Suppressor macrophage treated with lipopolysaccharide for 4 hours (primary cell): ENCODE measurements around the gene RHBDF2.
A peak's percentile ranks its signal among the peaks of the same experiment; 100 is the strongest.
"Not testable (repeated sequence)": the region's sequence is repeated elsewhere in the genome, so short reads cannot be mapped to it uniquely, and the experiment has no call there.

ENCODE experiments used
- DNase-seq: peaks from one replicate; pipeline ENCODE4 v3.0.0-alpha.2; 2020

Gene RHBDF2

GRCh38 chr17:76537578-76538280 is 36.5 kb upstream of the RHBDF2 start, which contains the start of gene CYGB:
Gene CYGB (minus strand): TSS chr17:76537709. CDS start chr17:76537542, 167 bp downstream.
- DNase-seq, result no peak

- no peak for DNase-seq
These were observed 36.0 kb upstream of the RHBDF2 start for GRCh38 chr17:76537288-76537577.

- no peak for DNase-seq
These were observed 35.5 kb upstream of the RHBDF2 start for GRCh38 chr17:76536511-76537287.

- DNase-seq, result no peak
These were observed 34.7 kb upstream of the RHBDF2 start for GRCh38 chr17:76535788-76536510.

- DNase-seq, result no peak
These were observed 33.9 kb upstream of the RHBDF2 start for GRCh38 chr17:76534831-76535732.

- not testable (repeated sequence) for DNase-seq
These were observed 32.6 kb upstream of the RHBDF2 start for GRCh38 chr17:76533640-76534359.

GRCh38 chr17:76532072-76532651 is 30.9 kb upstream of the RHBDF2 start:
- DNase-seq, result no peak

GRCh38 chr17:76531486-76532038 is 30.3 kb upstream of the RHBDF2 start:
- no peak for DNase-seq

GRCh38 chr17:76530811-76531485 is 29.7 kb upstream of the RHBDF2 start:
- no peak for DNase-seq

- no peak for DNase-seq
These were observed 29.0 kb upstream of the RHBDF2 start for GRCh38 chr17:76530095-76530723.

- DNase-seq, result peak; percentile 82
These were observed 28.2 kb upstream of the RHBDF2 start for GRCh38 chr17:76529224-76530094.

- DNase-seq, result no peak
These were observed 27.5 kb upstream of the RHBDF2 start for GRCh38 chr17:76528528-76529223.

GRCh38 chr17:76528156-76528527 is 26.9 kb upstream of the RHBDF2 start:
- no peak for DNase-seq

- DNase-seq, result peak; percentile 51
These were observed 26.3 kb upstream of the RHBDF2 start for GRCh38 chr17:76527430-76528111.

GRCh38 chr17:76527016-76527415 is 25.8 kb upstream of the RHBDF2 start:
- not testable (repeated sequence) for DNase-seq

GRCh38 chr17:76525513-76525833 is 24.2 kb upstream of the RHBDF2 start:
- not testable (repeated sequence) for DNase-seq

GRCh38 chr17:76524598-76525512 is 23.6 kb upstream of the RHBDF2 start:
- DNase-seq, result no peak
